ENCODE data around the gene SP100. TPM values are rescaled to one million over a fixed set of nuclear protein-coding genes. Genes with fewer than 3 reads are reported as not detected.

Gene SP100
- total RNA-seq, 1 donor from 2014 or later = 26.6 TPM

DNA sequence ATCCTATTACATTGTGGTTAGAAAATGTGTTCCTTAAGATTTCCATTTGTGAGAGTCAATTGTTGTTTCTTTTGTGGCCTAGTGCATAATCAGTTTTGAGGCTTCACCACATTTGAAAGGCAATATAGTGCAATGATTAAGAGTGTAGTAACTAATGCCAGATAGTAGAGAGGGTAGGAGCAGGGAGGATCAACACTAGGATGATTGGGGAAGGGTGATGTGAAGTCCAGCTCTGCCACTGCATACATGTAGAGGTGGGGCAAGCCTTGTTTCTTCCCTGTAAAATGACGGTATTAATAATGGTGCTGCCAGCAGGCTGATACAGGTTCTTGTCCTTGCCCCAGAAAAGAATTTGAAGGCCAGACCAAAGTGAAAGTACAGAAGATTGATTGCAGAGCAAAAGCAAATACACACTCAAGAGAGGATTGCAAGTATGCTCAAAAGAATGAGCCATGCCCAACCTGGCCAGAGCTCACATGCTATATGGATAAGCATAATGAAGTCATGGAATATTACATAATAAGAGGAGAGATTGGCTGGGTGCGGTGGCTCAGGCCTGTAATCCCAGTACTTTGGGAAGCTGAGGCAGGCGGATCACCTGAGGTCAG lies 8.0 kb downstream of the SP100 start:
- FAIRE-seq = peak; percentile 86
- TF ChIP-seq CTCF (IDR thresholded peaks at IDR 0.05; ENCODE audit: insufficient read depth, low read length, severe bottlenecking) = no peak
- no peaks in the 10 kb centered on the region for H3K36me3 ChIP-seq (ENCODE audit: control insufficient read depth, insufficient read depth, low read length)
- DNase-seq (ENCODE audit: low read depth) = peak; percentile 89
- no peaks in the 10 kb centered on the region for H3K27me3 ChIP-seq (ENCODE audit: control insufficient read depth, insufficient read depth, low read length)
- H3K4me3 ChIP-seq (ENCODE audit: low read depth, low read length) = no peak overlapping the region

DNA sequence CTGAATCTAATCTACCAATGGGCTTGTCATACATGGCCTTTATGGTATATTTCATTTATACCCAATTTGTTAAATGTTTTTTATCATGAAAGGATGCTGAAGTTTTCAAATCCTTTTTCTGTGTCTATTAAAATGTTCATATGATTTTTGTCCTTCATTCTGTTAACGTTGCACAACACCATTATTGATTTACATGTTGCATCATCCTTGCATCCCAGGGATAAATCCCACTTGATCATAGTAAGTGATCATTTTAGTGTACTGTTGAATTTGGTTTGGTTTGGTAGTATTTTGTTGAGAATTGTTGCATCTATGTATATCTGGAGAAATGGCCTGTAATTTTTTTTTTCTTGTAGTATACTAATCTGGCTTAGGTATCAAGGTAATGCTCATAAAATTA lies 9.4 kb downstream of the SP100 start:
- TF ChIP-seq CTCF (IDR thresholded peaks at IDR 0.05; ENCODE audit: insufficient read depth, low read length, severe bottlenecking) = no peak
- Histone ChIP-seq H3K27me3 (ENCODE audit: control insufficient read depth, insufficient read depth, low read length) (no peaks in the 10 kb centered on the region), H3K4me3 (ENCODE audit: low read depth, low read length) (no peak overlapping the region), H3K36me3 (ENCODE audit: control insufficient read depth, insufficient read depth, low read length) (no peaks in the 10 kb centered on the region)
- DNase-seq (ENCODE audit: low read depth) (no peak), FAIRE-seq (no peak)

DNA sequence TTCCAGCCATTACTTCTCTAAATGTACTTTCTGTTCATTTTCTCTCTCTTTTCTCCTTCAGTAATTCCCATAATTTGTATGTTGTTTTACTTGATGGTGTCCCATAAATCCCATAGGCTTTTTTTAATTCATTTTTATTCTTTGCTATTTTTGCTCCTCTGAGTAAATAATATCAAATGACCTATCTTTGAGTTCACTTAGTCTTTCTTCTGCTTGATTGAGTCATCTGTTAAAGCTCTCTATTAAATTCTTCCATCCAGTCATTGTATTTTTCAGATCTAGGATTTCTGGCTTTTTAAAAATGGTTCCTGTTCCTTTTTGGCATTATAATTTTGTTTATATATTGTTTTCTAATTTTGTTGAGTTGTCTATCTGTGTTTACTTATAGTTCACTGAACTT lies 13.5 kb downstream of the SP100 start:
- H3K36me3 ChIP-seq (ENCODE audit: control insufficient read depth, insufficient read depth, low read length) = peaks cover 1% of the 10 kb centered on the region
- no peaks in the 10 kb centered on the region for H3K27me3 ChIP-seq (ENCODE audit: control insufficient read depth, insufficient read depth, low read length)
- DNase-seq (ENCODE audit: low read depth) (no peak), FAIRE-seq (no peak)
- TF ChIP-seq CTCF (IDR thresholded peaks at IDR 0.05; ENCODE audit: insufficient read depth, low read length, severe bottlenecking) = no peak
- no peak overlapping the region for H3K4me3 ChIP-seq (ENCODE audit: low read depth, low read length)

DNA sequence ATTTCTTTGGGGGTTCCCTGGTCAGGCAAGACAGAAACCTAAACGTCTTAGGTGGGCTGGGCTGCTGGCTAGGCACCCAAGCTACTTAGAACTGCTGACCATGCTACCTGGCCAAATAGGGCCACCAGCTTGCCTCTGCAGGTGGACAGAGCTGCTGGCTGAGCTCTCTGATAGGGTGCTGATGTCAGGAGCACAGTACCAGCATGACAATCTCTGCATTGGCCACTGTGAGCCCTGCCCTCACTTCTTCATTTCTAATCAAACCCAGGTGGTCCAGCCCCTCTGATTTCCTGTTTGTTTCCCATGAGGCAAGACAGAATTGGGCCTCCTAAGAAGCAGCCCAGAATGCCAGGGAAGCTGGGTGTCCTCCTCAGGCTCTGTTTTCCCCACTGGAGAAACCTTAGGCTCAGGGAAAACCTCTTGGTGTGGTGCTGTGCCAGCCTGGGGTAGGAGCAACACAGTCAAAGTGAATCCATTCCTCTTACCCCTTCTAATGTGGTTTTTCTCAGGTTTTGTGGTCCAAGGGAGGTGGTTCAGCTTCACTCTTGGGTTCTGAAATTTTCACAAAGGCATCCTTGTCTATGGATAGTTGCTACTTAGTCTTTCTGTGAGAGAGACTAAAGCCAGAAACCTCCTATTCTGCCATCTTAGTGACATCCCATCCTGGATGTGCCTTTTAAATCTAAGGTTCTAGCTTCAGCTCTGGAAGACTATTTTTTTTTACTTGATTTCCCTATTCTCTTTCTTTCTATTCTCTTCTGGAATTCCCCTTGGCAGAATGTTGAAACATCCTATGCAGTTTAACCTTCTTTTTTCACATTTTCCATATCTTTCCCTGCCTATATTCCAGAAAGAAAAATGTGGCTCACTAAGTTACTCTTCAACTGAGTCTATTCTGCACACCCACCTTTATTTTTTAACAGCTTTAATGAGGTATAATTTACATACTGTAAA lies 15.2 kb downstream of the SP100 start:
- DNase-seq (ENCODE audit: low read depth) (no peak), FAIRE-seq (peak; percentile 76)
- peaks cover 1% of the 10 kb centered on the region for H3K36me3 ChIP-seq (ENCODE audit: control insufficient read depth, insufficient read depth, low read length)
- H3K27me3 ChIP-seq (ENCODE audit: control insufficient read depth, insufficient read depth, low read length) = no peaks in the 10 kb centered on the region
- no peak overlapping the region for H3K4me3 ChIP-seq (ENCODE audit: low read depth, low read length)
- TF ChIP-seq CTCF (IDR thresholded peaks at IDR 0.05; ENCODE audit: insufficient read depth, low read length, severe bottlenecking) = no peak

GRCh38 chr2:230434677-230435324 lies 18.8 kb downstream of the SP100 start:
- Histone ChIP-seq H3K4me3 (ENCODE audit: low read depth, low read length) (no peak overlapping the region), H3K36me3 (ENCODE audit: control insufficient read depth, insufficient read depth, low read length) (peaks cover 1% of the 10 kb centered on the region), H3K27me3 (ENCODE audit: control insufficient read depth, insufficient read depth, low read length) (no peaks in the 10 kb centered on the region)
- TF ChIP-seq CTCF (IDR thresholded peaks at IDR 0.05; ENCODE audit: insufficient read depth, low read length, severe bottlenecking) = no peak
- DNase-seq (ENCODE audit: low read depth) (no peak), FAIRE-seq (no peak)
